GM10266 (cell line): ENCODE results near the gene REXO4.

ENCODE experiments used
- DNase-seq: peaks from one replicate; pipeline ENCODE4 v3.0.0; 2012; ENCODE audit errors: extremely low spot score
- CTCF ChIP-seq: IDR thresholded peaks from 2 replicates; pipeline ENCODE4 v1.5.1; 2012; ENCODE audit warnings: mild to moderate bottlenecking, low read depth; ENCODE audit not compliant: control insufficient read depth, insufficient read depth; ENCODE audit errors: missing control alignments

Gene REXO4

GRCh38 chr9:133362359-133363044 lies 55.3 kb downstream of the REXO4 start:
- TF ChIP-seq CTCF = no peak
- no peak for DNase-seq

GRCh38 chr9:133361507-133362092 lies 56.2 kb downstream of the REXO4 start:
- no peak for DNase-seq

GRCh38 chr9:133360400-133361393 lies 57.1 kb downstream of the REXO4 start:
- no peak for TF ChIP-seq CTCF
- DNase-seq = no peak

More at GRCh38 chr9:133361507-133362092, 56.2 kb downstream of the REXO4 start:
- no peak for TF ChIP-seq CTCF

DNA sequence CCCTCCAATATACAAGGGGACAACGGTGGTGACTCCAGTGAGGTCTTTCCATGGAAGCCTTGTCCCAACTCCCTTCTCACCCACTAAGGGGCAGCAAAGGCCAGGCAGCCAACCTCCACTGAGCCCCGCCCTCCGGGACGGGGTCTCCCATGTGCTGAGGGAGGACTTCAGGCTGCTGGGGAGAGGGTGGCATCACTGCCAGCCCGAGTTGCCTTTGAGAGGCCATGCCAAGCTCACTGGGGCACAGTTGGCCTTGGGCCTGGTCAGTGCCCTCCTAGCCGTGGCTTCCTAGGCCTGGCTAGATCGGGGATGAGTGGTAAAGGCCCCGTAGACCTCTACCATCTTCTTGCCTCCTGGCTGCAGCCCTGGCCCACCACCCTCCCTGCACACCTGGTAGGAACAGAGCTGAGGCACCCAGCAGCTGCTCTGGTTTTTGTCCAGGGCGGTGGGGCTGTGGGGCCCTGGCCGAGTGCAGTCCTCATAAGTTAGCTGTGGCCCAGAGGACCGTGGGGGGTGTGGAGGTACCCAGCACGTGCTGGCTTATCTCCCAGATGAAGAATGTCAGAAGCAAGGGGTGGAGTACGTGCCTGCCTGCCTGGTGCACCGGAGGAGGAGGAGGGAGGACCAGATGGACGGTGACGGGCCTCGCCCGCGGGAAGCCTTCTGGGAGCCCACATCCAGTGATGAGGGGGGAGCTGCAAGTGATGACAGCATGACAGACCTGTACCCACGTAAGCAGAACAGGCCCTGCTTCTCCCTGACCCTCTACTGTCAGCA lies 58.2 kb downstream of the REXO4 start:
- no peak for DNase-seq

GRCh38 chr9:133357656-133358055 lies 60.2 kb downstream of the REXO4 start:
- TF ChIP-seq CTCF = no peak
- no peak for DNase-seq

More for the DNA sequence above, 58.2 kb downstream of the REXO4 start:
- peak; percentile 26 for TF ChIP-seq CTCF

- DNase-seq = peak; percentile 96
- peak; percentile 20 for TF ChIP-seq CTCF
Measured at GRCh38 chr9:133356391-133357091, 61.3 kb downstream of the REXO4 start, which contains the start of the genes SURF1 and SURF2. Gene SURF1 (minus strand): TSS chr9:133356487. CDS start chr9:133356453, 34 bp downstream. Gene SURF2 (plus strand): TSS chr9:133356550. CDS start chr9:133356593, 43 bp downstream.
